ENCODE results near the gene SNRPF. TPM values are rescaled to one million over a fixed set of nuclear protein-coding genes. Genes with fewer than 3 reads are reported as not detected.
A peak's percentile ranks its signal among the peaks of the same experiment; 100 is the strongest.

Gene SNRPF
- total RNA-seq, 1 donor from 2014 or later: 17.2 TPM

DNA sequence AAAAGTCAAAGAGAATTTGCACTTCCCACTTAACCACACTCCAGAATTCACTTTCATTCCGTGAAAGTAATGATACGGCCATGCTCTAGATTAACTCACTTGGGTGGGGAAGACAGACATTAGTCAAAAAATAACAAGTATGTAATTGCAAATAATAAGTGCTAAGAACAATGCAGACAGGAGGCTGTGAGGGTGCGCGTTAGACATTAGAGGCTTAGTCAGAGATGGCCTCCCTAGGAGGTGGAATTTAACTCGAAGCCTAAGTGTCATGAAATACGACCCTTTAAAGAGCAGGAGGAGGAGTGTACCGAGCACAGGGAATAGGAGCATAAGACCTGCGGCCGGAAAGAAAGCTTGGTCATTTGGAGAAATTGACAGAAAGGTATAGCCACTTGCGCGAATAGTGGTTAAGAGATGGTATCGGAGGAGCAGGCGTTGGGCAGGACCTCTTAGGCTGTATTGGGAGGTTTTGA is 628 bp downstream of the SNRPF start:
- Histone ChIP-seq H3K4me3 (ENCODE audit: low read length in 3 of 3) (peak overlapping the region; percentile 81 to 95 (median 91)), H3K4me1 (ENCODE audit: control insufficient read depth in 3 of 3, insufficient read depth in 3 of 3, low read length in 3 of 3) (peaks cover 10 to 27% (median 16%) of the 10 kb centered on the region in 3 donors), H3K27ac (ENCODE audit: low read depth, low read length) (peak overlapping the region; percentile 78), H3K36me3 (ENCODE audit: control insufficient read depth in 3 of 3, insufficient read depth in 3 of 3, low read length in 3 of 3) (peaks cover 8 to 25% (median 17%) of the 10 kb centered on the region in 3 donors), H3K9me3 (ENCODE audit: control insufficient read depth in 3 of 3, low read length in 3 of 3) (no peaks in the 10 kb centered on the region), H3K27me3 (ENCODE audit: control insufficient read depth in 3 of 3, insufficient read depth in 3 of 3, low read length in 3 of 3) (no peaks in the 10 kb centered on the region), H3K9ac (ENCODE audit: low read depth in 1 of 3, low read length in 3 of 3) (peak overlapping the region; percentile 81 to 89 (median 87))

GRCh38 chr12:95859947-95860850 is 1.4 kb downstream of the SNRPF start:
- H3K36me3 ChIP-seq (ENCODE audit: control insufficient read depth in 3 of 3, insufficient read depth in 3 of 3, low read length in 3 of 3): peaks cover 8 to 25% (median 20%) of the 10 kb centered on the region in 3 donors
- peak overlapping the region in 2 of 3 donors; percentile 81 to 87 for H3K9ac ChIP-seq (ENCODE audit: low read depth in 1 of 3, low read length in 3 of 3)
- peak overlapping the region; percentile 81 to 95 (median 91) for H3K4me3 ChIP-seq (ENCODE audit: low read length in 3 of 3)
- H3K9me3 ChIP-seq (ENCODE audit: control insufficient read depth in 3 of 3, low read length in 3 of 3): no peaks in the 10 kb centered on the region
- H3K27ac ChIP-seq (ENCODE audit: low read depth, low read length): no peak overlapping the region
- peaks cover 10 to 27% (median 16%) of the 10 kb centered on the region in 3 donors for H3K4me1 ChIP-seq (ENCODE audit: control insufficient read depth in 3 of 3, insufficient read depth in 3 of 3, low read length in 3 of 3)
- no peaks in the 10 kb centered on the region for H3K27me3 ChIP-seq (ENCODE audit: control insufficient read depth in 3 of 3, insufficient read depth in 3 of 3, low read length in 3 of 3)

- H3K36me3 ChIP-seq (ENCODE audit: control insufficient read depth in 3 of 3, insufficient read depth in 3 of 3, low read length in 3 of 3): peaks cover 8 to 25% (median 25%) of the 10 kb centered on the region in 3 donors
- no peak overlapping the region for H3K4me3 ChIP-seq (ENCODE audit: low read length in 3 of 3)
- no peaks in the 10 kb centered on the region for H3K9me3 ChIP-seq (ENCODE audit: control insufficient read depth in 3 of 3, low read length in 3 of 3)
- H3K9ac ChIP-seq (ENCODE audit: low read depth in 1 of 3, low read length in 3 of 3): no peak overlapping the region
- no peaks in the 10 kb centered on the region for H3K27me3 ChIP-seq (ENCODE audit: control insufficient read depth in 3 of 3, insufficient read depth in 3 of 3, low read length in 3 of 3)
- H3K4me1 ChIP-seq (ENCODE audit: control insufficient read depth in 3 of 3, insufficient read depth in 3 of 3, low read length in 3 of 3): peaks cover 10 to 27% (median 16%) of the 10 kb centered on the region in 3 donors
- no peak overlapping the region for H3K27ac ChIP-seq (ENCODE audit: low read depth, low read length)
Observed at GRCh38 chr12:95862038-95862437, 3.3 kb downstream of the SNRPF start.

DNA sequence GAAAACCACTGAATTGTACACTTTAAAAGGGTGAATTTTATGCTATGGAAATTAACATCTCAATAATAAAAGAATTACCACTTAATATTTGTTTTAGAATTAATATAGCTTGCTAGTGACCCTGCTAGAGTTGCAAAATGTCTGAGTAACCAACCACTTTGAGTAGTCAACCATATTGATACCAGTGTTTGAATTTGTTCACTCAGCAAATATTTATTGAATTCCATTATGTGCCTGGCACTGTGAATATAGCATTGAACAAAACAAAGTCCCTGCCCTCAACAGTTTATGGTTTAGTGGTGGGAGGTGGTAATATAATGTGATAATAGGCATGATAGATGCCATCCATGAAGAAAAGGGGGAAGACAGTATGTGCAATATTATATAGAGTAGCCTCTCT is 4.6 kb downstream of the SNRPF start:
- Histone ChIP-seq H3K4me1 (ENCODE audit: control insufficient read depth in 3 of 3, insufficient read depth in 3 of 3, low read length in 3 of 3) (peaks cover 8 to 21% (median 15%) of the 10 kb centered on the region in 3 donors), H3K9me3 (ENCODE audit: control insufficient read depth in 3 of 3, low read length in 3 of 3) (no peaks in the 10 kb centered on the region), H3K36me3 (ENCODE audit: control insufficient read depth in 3 of 3, insufficient read depth in 3 of 3, low read length in 3 of 3) (peaks cover 8 to 30% (median 29%) of the 10 kb centered on the region in 3 donors), H3K27me3 (ENCODE audit: control insufficient read depth in 3 of 3, insufficient read depth in 3 of 3, low read length in 3 of 3) (no peaks in the 10 kb centered on the region), H3K4me3 (ENCODE audit: low read length in 3 of 3) (no peak overlapping the region), H3K9ac (ENCODE audit: low read depth in 1 of 3, low read length in 3 of 3) (no peak overlapping the region), H3K27ac (ENCODE audit: low read depth, low read length) (no peak overlapping the region)

- Histone ChIP-seq H3K36me3 (ENCODE audit: control insufficient read depth in 3 of 3, insufficient read depth in 3 of 3, low read length in 3 of 3) (peaks cover 0 to 15% (median 4%) of the 10 kb centered on the region in 3 donors), H3K4me1 (ENCODE audit: control insufficient read depth in 3 of 3, insufficient read depth in 3 of 3, low read length in 3 of 3) (no peaks in the 10 kb centered on the region), H3K27ac (ENCODE audit: low read depth, low read length) (no peak overlapping the region), H3K4me3 (ENCODE audit: low read length in 3 of 3) (no peak overlapping the region), H3K9me3 (ENCODE audit: control insufficient read depth in 3 of 3, low read length in 3 of 3) (no peaks in the 10 kb centered on the region), H3K27me3 (ENCODE audit: control insufficient read depth in 3 of 3, insufficient read depth in 3 of 3, low read length in 3 of 3) (no peaks in the 10 kb centered on the region), H3K9ac (ENCODE audit: low read depth in 1 of 3, low read length in 3 of 3) (no peak overlapping the region)
Observed at GRCh38 chr12:95870897-95871296, 12.1 kb downstream of the SNRPF start.

DNA sequence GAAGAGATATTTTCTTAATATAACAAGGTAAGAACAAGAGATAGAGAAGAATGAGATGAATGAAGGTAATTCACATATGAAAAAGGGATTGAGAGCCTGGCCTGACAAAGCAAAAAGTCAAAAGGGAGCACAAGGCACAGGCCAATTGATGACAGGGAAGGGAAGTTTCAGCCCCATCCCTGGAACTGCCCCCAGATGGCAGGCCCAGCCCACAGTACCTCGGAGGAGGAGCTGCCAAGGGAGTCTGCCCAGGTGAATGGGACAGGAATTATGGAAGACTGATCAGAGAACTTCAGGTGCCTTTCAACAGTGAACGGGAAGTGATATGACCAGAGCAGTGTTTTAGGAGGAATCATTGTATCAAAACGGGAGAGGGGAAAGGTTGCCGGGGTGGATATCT is 15.7 kb downstream of the SNRPF start:
- H3K4me1 ChIP-seq (ENCODE audit: control insufficient read depth in 3 of 3, insufficient read depth in 3 of 3, low read length in 3 of 3): no peaks in the 10 kb centered on the region
- H3K36me3 ChIP-seq (ENCODE audit: control insufficient read depth in 3 of 3, insufficient read depth in 3 of 3, low read length in 3 of 3): peaks cover 0 to 3% (median 0%) of the 10 kb centered on the region in 3 donors
- H3K4me3 ChIP-seq (ENCODE audit: low read length in 3 of 3): no peak overlapping the region
- H3K27ac ChIP-seq (ENCODE audit: low read depth, low read length): no peak overlapping the region
- no peaks in the 10 kb centered on the region for H3K9me3 ChIP-seq (ENCODE audit: control insufficient read depth in 3 of 3, low read length in 3 of 3)
- H3K9ac ChIP-seq (ENCODE audit: low read depth in 1 of 3, low read length in 3 of 3): no peak overlapping the region
- no peaks in the 10 kb centered on the region for H3K27me3 ChIP-seq (ENCODE audit: control insufficient read depth in 3 of 3, insufficient read depth in 3 of 3, low read length in 3 of 3)

DNA sequence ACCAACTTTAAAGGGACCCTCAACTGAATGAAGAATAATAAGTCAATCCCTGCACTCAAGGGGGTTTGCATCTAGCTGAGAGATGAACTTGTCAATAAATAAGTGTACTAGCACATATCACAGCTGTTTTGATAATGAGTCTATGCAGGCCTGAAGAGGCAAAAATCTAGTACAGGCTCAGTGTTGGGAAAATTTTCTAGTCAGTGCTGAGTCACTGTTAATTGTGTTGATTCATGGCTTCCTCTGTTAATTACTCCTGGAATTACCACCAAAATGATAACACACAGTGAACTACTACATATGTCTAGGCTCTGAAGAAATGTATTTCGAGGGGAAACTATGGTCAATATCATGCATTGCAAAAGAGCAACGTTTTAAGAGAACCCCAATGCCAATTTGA is 18.9 kb downstream of the SNRPF start:
- no peak overlapping the region for H3K9ac ChIP-seq (ENCODE audit: low read depth in 1 of 3, low read length in 3 of 3)
- no peaks in the 10 kb centered on the region for H3K27me3 ChIP-seq (ENCODE audit: control insufficient read depth in 3 of 3, insufficient read depth in 3 of 3, low read length in 3 of 3)
- H3K4me3 ChIP-seq (ENCODE audit: low read length in 3 of 3): no peak overlapping the region
- H3K36me3 ChIP-seq (ENCODE audit: control insufficient read depth in 3 of 3, insufficient read depth in 3 of 3, low read length in 3 of 3): no peaks in the 10 kb centered on the region
- H3K4me1 ChIP-seq (ENCODE audit: control insufficient read depth in 3 of 3, insufficient read depth in 3 of 3, low read length in 3 of 3): no peaks in the 10 kb centered on the region
- H3K9me3 ChIP-seq (ENCODE audit: control insufficient read depth in 3 of 3, low read length in 3 of 3): no peaks in the 10 kb centered on the region
- no peak overlapping the region for H3K27ac ChIP-seq (ENCODE audit: low read depth, low read length)

GRCh38 chr12:95880895-95881294 is 22.1 kb downstream of the SNRPF start:
- Histone ChIP-seq H3K27me3 (ENCODE audit: control insufficient read depth in 3 of 3, insufficient read depth in 3 of 3, low read length in 3 of 3) (no peaks in the 10 kb centered on the region), H3K27ac (ENCODE audit: low read depth, low read length) (no peak overlapping the region), H3K9ac (ENCODE audit: low read depth in 1 of 3, low read length in 3 of 3) (no peak overlapping the region), H3K36me3 (ENCODE audit: control insufficient read depth in 3 of 3, insufficient read depth in 3 of 3, low read length in 3 of 3) (no peaks in the 10 kb centered on the region), H3K9me3 (ENCODE audit: control insufficient read depth in 3 of 3, low read length in 3 of 3) (no peaks in the 10 kb centered on the region), H3K4me3 (ENCODE audit: low read length in 3 of 3) (no peak overlapping the region), H3K4me1 (ENCODE audit: control insufficient read depth in 3 of 3, insufficient read depth in 3 of 3, low read length in 3 of 3) (no peaks in the 10 kb centered on the region)

GRCh38 chr12:95881331-95881955 is 22.7 kb downstream of the SNRPF start:
- H3K36me3 ChIP-seq (ENCODE audit: control insufficient read depth in 3 of 3, insufficient read depth in 3 of 3, low read length in 3 of 3): no peaks in the 10 kb centered on the region
- no peak overlapping the region for H3K9ac ChIP-seq (ENCODE audit: low read depth in 1 of 3, low read length in 3 of 3)
- H3K27me3 ChIP-seq (ENCODE audit: control insufficient read depth in 3 of 3, insufficient read depth in 3 of 3, low read length in 3 of 3): no peaks in the 10 kb centered on the region
- H3K4me1 ChIP-seq (ENCODE audit: control insufficient read depth in 3 of 3, insufficient read depth in 3 of 3, low read length in 3 of 3): no peaks in the 10 kb centered on the region
- no peaks in the 10 kb centered on the region for H3K9me3 ChIP-seq (ENCODE audit: control insufficient read depth in 3 of 3, low read length in 3 of 3)
- no peak overlapping the region for H3K27ac ChIP-seq (ENCODE audit: low read depth, low read length)
- no peak overlapping the region for H3K4me3 ChIP-seq (ENCODE audit: low read length in 3 of 3)

DNA sequence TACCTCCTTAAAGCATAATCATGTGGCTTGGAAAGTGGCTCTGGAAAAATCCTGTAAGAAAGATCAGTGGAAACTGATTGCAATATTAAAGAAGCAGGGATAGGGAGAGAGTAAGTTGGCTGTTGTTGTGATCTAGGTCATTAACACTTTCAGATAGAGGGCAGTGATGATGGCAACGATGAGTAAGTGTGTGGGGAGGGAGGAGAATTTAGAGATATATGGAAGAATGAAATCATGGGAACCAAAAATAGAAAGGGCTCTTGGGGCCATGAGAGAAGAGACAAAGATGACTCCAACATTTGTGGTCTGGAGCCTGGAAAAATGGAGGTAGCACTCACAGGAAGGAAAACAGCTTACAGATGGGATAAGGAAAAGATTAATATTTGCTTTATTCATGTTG is 23.3 kb downstream of the SNRPF start:
- Histone ChIP-seq H3K27me3 (ENCODE audit: control insufficient read depth in 3 of 3, insufficient read depth in 3 of 3, low read length in 3 of 3) (no peaks in the 10 kb centered on the region), H3K9ac (ENCODE audit: low read depth in 1 of 3, low read length in 3 of 3) (no peak overlapping the region), H3K4me1 (ENCODE audit: control insufficient read depth in 3 of 3, insufficient read depth in 3 of 3, low read length in 3 of 3) (no peaks in the 10 kb centered on the region), H3K36me3 (ENCODE audit: control insufficient read depth in 3 of 3, insufficient read depth in 3 of 3, low read length in 3 of 3) (no peaks in the 10 kb centered on the region), H3K9me3 (ENCODE audit: control insufficient read depth in 3 of 3, low read length in 3 of 3) (no peaks in the 10 kb centered on the region), H3K27ac (ENCODE audit: low read depth, low read length) (no peak overlapping the region), H3K4me3 (ENCODE audit: low read length in 3 of 3) (no peak overlapping the region)

Data from skeletal muscle tissue (tissue), 4 donors.